Upper lobe of right lung (tissue), 1 donor: ENCODE results near the gene FILIP1L. TPM values are rescaled to one million over a fixed set of nuclear protein-coding genes. Genes with fewer than 3 reads are reported as not detected.

Source experiments
- ATAC-seq: fragments of 200-7000 bp; cut with Tn5 transposase; one replicate; pipeline ENCODE4 v1.9.1; 2020; ENCODE audit warnings: mild to moderate bottlenecking, moderate library complexity
- DNase-seq: peaks from one replicate; pipeline ENCODE4 v3.0.0-alpha.2; 2020
- H3K27ac ChIP-seq: fragments of 200-600 bp; one replicate; pipeline ENCODE4 v1.8.0; 2022
- H3K27me3 ChIP-seq: fragments of 200-600 bp; one replicate; pipeline ENCODE4 v1.8.0; 2022; ENCODE audit warnings: mild to moderate bottlenecking
- H3K36me3 ChIP-seq: fragments of 200-600 bp; one replicate; pipeline ENCODE4 v1.8.0; 2022
- H3K4me1 ChIP-seq: fragments of 200-600 bp; one replicate; pipeline ENCODE4 v1.8.0; 2022
- H3K4me3 ChIP-seq: fragments of 200-600 bp; one replicate; pipeline ENCODE4 v1.8.0; 2022; ENCODE audit warnings: mild to moderate bottlenecking
- H3K9me3 ChIP-seq: fragments of 200-600 bp; one replicate; pipeline ENCODE4 v1.8.0; 2022
- CTCF ChIP-seq: fragments of 200-600 bp; IDR thresholded peaks from one replicate; pipeline ENCODE4 v1.8.0; 2022; ENCODE audit warnings: antibody characterized with exemption
- intact Hi-C: fragments of 100-400 bp; cut with DNase I; formaldehyde crosslinking; loops from one replicate; pipeline ENCODE4 v1.11.0; 2022
- total RNA-seq: library from RNA; stranded (reverse); fragmentation: NEBNext Ultra II Directional; extraction: Animal tissue kit (Norgen Biotek cat#: 25700); gene quantifications from one replicate; pipeline ENCODE4 v1.2.1, GENCODE V29; 2021
- donor health status: DM: no; HTN: yes; CAD: no; lungs with severe emphysema.

The FILIP1L gene
- total RNA-seq, 1 donor from 2014 or later: 43.2 TPM

- H3K36me3 ChIP-seq: no peaks in the 10 kb centered on the region
- H3K9me3 ChIP-seq: no peaks in the 10 kb centered on the region
- no peaks in the 10 kb centered on the region for H3K27me3 ChIP-seq
- TF ChIP-seq CTCF: no peak
- no peak overlapping the region for H3K4me3 ChIP-seq
- ATAC-seq (no peak), DNase-seq (no peak)
- peaks cover 17% of the 10 kb centered on the region for H3K4me1 ChIP-seq
- intact Hi-C loops: loop anchor here (10.0 kb wide), 1 partner anchor 164 kb away; no protein-coding TSS in a partner anchor
- no peak overlapping the region for H3K27ac ChIP-seq
These were observed 33.7 kb downstream of the FILIP1L start for GRCh38 chr3:100080573-100080972.

- no peak overlapping the region for H3K27ac ChIP-seq
- intact Hi-C loops: no loop called here
These were observed 35.0 kb downstream of the FILIP1L start for GRCh38 chr3:100079328-100079727.

GRCh38 chr3:100076731-100077529 lies 37.4 kb downstream of the FILIP1L start:
- Histone ChIP-seq H3K36me3 (no peaks in the 10 kb centered on the region), H3K9me3 (no peaks in the 10 kb centered on the region), H3K27ac (peak overlapping the region; percentile 21), H3K4me1 (peaks cover 27% of the 10 kb centered on the region), H3K4me3 (no peak overlapping the region), H3K27me3 (no peaks in the 10 kb centered on the region)
- ATAC-seq (peak; percentile 22), DNase-seq (no peak)
- intact Hi-C loops: no loop called here
- no peak for TF ChIP-seq CTCF

More at GRCh38 chr3:100079328-100079727, 35.0 kb downstream of the FILIP1L start:
- DNase-seq (no peak), ATAC-seq (no peak)
- TF ChIP-seq CTCF: no peak
- H3K36me3 ChIP-seq: no peaks in the 10 kb centered on the region
- no peak overlapping the region for H3K4me3 ChIP-seq
- H3K4me1 ChIP-seq: peaks cover 17% of the 10 kb centered on the region
- no peaks in the 10 kb centered on the region for H3K9me3 ChIP-seq
- no peaks in the 10 kb centered on the region for H3K27me3 ChIP-seq

- intact Hi-C loops: no loop called here
- DNase-seq: no peak
- H3K36me3 ChIP-seq: no peaks in the 10 kb centered on the region
- ATAC-seq: no peak
- peak overlapping the region; percentile 21 for H3K27ac ChIP-seq
- no peaks in the 10 kb centered on the region for H3K9me3 ChIP-seq
- H3K27me3 ChIP-seq: no peaks in the 10 kb centered on the region
- H3K4me3 ChIP-seq: no peak overlapping the region
- no peak for TF ChIP-seq CTCF
- peaks cover 27% of the 10 kb centered on the region for H3K4me1 ChIP-seq
These were observed 38.2 kb downstream of the FILIP1L start for GRCh38 chr3:100075851-100076730.

- H3K27me3 ChIP-seq: no peaks in the 10 kb centered on the region
- H3K9me3 ChIP-seq: no peaks in the 10 kb centered on the region
- TF ChIP-seq CTCF: no peak
- no peaks in the 10 kb centered on the region for H3K36me3 ChIP-seq
- intact Hi-C loops: no loop called here
- peaks cover 27% of the 10 kb centered on the region for H3K4me1 ChIP-seq
- ATAC-seq: no peak
- DNase-seq: no peak
- no peak overlapping the region for H3K27ac ChIP-seq
- H3K4me3 ChIP-seq: no peak overlapping the region
These were observed 39.1 kb downstream of the FILIP1L start for GRCh38 chr3:100075196-100075595.
